GM21717 (cell line): ENCODE data around the gene KCNMA1.

Source experiments
- ATAC-seq: cut with Tn5 transposase; IDR thresholded peaks from one replicate; pipeline ENCODE4 v1.9.1; 2021; ENCODE audit warnings: mild to moderate bottlenecking, moderate library complexity; ENCODE audit not compliant: unreplicated experiment

Gene KCNMA1

DNA sequence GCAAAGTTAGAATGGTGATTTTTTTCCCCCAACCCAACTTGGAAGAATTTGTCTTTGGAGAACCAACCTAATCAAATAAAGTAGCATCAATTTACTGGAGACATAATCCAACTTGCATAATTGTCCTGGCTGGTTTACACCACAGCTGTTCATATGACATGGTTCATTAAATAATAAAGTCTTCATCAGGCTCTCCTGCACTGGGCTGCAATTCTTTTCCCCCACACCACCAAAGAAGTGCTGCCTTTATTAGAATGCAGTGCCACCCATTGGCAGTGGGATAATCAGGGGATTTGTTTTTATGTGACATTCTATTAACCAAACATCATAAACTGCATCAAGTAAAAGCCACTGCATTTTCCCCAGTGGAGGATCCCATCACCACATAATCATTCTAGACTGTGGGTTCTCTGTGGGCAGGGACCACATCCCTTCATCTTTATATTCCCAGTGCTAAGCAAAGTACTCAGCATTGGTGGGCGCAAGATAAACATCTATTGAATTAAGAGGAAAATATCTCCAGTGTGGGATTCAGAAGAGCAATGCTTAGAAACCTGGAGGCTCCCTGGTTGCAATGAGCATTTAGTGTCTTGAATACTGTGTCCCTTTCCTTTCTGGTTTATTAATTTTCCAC is 322.0 kb downstream of the KCNMA1 start:
- ATAC-seq, result no peak

DNA sequence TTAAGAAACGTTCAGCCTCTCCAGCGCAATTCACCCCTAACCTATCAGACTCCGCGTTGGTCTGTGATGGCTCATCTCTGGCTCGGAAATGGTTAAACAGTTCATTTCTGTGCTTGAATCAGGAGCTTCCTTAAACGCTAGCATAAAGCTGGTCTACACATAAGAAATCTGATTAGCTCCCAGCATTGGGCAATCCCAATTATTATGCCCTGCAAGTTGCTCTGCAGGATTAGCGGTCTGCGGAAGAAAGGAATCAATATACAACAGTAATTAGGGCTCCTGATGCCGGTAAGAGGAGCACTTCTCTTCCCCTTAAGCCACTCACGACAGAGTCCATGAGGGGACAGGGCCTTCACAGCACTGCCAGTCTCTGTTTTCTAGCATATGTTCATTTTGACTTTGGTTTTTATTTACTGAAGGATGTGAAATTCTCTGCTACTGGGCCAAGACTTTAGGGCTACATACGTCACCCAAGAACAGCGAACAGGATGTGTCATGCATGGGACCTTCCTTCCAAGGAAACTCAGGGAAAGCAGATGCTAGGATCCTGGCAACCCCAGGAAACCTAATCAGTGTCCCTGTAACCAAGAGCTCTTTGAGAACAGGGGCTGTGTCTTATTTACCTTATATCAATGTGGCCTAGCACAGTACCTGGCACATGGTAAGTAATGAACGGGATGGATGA is 324.4 kb downstream of the KCNMA1 start:
- ATAC-seq, result no peak

DNA sequence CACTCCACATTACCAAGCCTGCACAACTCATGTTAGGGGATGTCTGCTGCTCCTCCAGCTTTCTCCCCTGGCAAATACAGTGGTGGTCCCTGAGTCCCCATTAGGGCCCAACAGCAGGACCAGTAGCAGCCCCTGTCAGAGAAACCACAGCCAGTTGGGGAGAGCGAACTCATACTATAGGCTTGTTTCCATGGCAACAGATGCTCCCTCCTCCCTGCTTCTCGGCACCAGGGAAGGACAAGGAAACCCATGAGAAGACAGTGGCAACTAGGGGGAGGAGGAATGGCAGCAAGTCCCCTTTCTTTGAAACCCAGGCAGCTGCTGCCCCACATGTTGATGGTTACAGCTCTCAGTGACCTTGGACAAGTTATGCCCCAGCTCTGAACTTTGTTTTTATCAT is 326.4 kb downstream of the KCNMA1 start:
- no peak for ATAC-seq

DNA sequence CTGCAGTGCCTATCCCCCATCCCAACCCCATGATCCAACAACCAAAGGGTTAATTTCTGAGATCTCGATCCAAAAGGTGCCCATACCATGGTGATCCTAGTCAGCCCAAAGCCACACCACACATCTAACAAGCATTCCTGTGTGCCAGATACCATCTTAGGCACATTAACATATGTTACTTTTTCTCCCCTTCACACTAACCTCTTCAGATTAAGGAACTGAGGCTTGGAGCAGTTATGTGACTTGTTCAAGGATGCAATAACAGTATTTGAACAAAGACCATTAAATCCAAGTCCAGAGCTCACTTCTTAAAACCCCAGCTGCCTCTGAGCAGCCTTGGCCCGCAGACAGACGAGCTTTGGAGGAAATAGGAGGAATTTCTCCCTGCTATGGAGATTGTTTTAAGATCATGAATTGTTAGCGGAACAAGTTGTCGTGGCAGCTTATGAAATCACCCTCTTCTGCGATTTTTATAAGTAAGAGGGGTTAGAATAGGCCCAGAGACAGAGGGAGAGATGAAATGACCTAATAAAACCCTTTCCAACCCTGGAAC is 327.2 kb downstream of the KCNMA1 start:
- ATAC-seq, result no peak

DNA sequence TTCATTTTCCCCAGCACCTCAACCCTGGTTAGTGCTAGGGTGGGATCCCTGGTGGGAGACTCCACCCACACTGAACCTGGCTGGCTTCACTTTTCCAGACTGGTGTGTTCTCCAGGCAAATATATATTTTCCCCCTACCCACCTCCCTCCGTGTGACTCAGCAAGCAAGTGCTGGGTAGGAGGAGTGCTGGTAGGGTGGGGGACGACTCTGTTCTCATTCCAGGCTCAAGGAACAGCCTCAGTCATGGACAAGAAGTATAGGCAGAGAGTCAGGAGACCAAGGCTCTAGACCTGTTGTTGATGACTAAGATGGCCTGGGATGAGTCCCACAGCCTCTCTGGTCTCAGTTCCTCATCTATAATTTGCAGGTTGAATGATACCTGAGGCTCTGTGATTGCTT is 328.1 kb downstream of the KCNMA1 start:
- ATAC-seq, result no peak

DNA sequence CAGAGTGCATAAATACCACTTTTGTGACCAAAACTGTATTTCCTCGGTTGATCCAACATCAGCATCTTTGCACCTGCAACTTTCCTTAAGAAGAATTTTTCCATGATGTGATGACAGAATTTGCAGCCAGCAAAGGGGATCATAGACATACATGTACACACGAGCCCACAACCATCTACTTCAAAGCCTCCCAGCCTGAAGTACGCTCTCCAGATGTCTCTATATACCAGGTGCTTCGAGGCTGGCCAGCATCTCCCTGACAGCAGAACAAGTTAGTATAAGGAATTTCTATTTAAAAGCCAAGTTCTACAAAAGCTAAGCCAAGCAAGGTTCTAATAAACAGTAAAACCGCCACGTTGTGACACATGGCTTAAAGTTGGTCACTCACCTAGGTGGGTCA is 328.5 kb downstream of the KCNMA1 start:
- ATAC-seq, result no peak

DNA sequence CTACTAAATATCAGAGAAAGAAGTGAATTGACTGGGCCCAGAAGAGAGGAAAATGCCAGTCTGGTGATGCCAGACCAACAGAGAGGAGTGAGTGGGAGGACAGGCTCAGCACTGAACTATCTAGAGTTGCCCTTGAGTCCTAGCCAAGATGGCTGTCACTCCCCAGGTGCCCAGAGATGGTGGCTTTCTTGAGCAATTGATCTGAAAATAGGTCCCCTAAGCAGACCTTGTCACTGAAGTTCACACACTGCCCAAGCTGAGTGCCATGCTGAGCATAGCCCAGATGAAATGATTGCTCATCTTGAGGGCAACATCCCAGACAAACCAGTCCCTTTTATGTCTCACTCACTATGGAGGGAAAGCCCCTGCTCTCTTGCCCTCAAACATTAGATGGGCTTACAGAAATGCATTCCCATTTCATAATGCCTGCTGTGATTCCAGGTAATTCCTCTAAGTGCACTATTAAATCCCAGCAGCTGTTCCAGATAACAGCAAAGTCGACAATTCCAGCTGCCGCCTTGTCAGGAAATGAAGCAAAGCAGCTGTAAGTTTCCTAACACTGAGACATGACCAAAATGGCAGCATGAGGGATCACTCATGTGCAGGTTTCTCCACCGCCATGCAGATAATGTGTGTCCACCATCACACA is 329.4 kb downstream of the KCNMA1 start:
- no peak for ATAC-seq

DNA sequence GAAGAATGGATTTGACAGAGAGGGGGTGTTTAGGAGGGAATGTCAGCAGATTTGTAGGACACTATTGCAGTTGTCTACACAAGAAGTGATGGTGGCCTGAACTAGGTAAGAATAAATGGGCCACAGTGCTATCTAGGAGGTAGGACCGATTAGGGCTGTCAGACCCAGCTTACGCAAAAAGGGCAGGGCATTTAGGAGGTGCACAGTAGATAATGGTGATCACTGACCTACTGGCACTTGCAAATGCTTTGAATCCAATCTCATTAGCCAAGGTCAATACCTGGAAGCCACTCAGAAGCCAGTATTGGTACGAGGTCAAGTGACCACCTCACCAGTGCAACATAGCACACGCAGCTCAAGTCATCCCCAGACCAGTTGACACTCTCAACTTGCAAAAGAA is 330.9 kb downstream of the KCNMA1 start:
- no peak for ATAC-seq

DNA sequence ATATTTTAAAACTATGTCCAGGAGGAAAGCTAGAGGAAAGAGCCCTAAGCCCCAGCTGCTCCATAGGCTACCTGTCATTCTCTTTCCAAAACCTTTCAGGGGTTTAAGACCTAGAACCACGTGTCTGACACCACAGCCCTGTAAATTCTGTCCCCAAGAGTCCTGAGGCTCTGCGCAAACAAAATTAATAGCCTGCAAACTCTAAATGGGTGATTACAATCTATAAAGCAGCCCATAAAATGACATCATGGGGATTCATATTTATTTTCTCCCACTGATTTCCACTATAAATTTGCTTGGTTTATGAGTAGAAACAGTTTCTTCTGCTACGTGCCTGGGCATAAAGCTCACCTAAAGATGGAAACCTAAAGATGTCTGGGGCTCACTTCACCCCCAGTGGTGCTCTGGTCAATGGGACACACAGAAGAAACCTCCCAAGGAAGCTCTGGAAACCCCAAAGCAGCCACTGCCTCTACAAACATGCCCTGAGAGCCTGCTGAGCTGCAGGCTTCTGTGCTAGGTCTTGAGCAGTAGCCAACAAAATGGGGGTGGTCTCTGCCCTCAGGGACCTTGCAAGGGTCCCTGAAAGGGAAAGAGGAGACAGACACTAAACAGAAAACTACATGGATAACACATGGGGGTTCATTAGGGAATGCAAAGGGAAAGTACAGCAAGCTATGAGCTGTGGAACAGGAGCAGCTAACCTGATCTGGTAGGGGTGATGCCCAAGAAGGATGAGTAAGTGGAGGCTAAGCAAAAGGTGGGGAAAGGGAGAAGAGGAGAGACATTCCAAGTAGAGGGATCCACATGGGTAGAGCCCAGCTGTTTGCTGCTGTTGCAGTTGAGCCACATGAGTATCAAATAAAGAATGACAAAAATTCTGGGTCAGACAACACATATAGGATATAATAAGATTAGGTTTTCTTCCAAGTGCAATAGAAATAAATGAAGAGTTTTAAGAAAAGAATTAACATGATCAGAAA is 331.7 kb downstream of the KCNMA1 start:
- no peak for ATAC-seq

DNA sequence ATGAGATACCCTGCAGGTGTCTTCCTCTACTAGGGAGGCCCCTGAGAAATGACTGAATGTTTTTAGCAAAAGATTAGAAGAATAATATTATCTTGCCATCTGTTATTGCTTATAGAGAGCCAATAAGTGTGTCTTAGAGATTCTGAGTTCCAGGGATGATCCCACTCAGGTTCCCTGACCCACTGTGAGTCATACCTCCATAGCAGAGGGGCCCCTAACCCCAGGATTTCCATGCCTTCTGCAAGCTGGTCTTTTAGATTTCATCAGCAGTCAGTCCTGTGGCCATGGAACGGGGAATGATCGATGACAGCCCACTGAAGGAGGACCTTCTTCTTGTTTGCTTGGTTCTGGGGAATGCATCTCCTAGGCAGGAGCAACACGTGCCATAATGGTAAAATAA is 333.4 kb downstream of the KCNMA1 start:
- ATAC-seq, result no peak

DNA sequence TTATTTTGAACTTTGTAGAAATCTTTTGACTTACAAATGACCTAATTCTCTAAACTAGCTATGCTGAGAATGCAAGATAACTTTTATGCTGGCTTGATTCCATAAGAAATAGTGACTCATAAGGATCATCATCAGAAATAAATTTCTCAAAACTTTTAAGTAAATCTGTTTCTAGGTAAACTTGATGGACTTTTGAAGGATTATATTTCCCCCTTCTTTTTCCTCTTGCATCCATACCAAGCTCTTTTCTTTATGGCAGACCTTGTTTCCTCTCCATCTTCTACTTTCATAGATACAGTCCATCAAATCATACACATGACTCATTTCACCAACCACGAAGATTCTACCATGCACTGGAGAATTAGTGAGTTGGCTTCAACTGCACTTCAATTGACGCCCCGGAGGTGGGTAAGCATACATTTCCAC is 336.3 kb downstream of the KCNMA1 start:
- no peak for ATAC-seq

DNA sequence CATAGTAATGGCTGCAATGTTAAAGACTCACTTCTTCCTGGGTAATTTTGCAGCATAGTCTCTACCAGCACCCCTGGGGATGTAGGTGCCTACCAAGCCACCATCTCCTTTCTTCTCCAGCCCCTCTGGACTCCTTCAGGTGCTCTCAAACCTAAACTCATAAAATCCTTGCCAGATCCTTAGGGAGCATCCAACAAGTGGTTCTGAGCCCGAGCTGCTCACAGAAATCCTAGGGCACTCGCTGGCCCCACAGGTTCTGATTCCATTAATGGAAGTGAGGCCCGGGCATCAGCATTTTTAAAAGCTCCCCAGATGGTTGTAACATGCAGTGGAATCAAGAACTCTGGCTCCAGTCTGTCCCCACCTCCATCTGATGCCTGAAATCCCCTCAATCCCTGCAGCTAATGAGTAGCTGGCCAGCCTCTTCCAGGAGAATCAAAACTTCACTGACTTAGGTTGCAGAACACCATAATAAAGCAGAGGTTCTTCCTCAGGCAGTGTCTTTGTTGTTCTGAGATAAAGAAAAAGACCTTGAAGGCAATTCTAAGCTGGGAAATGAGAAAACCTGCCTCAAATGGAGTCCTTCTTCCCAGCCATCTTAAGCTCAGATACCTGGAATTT is 336.8 kb downstream of the KCNMA1 start:
- no peak for ATAC-seq

DNA sequence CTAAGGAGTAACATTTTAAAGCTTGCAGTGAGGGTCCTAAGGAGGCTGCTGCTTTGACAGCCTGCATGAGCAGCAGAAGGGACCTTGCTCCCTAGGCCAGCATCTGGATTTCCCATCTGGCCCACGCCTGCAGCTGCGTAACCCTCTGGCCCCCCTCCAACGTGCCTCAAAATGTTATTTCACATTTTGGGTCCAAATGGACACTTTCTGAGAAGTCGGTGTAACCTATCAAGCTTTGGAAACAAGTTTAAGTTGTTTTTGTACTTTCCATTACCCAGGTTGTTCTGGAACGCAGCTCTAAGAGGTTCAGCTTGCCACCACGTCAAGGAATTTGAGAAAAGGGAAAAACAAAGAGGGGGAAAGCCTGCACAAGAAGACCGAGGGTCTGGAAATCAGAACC is 338.3 kb downstream of the KCNMA1 start:
- ATAC-seq, result no peak

DNA sequence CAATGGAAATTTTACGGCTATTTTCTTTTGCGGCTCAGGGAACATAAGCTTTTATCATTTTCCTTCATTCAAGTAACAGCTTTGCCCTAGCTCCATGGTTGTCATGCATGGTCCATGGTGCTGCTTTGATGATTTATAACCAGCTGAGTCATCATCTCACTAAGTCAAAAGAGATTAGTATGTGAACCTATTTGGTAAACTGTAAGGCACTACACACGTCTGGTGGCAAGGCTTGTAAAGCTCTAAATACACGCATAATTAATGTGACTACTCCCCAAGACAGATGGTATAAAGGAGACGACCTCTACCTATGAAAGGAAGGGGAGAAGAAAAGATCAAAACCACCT is 340.2 kb downstream of the KCNMA1 start:
- ATAC-seq, result no peak

DNA sequence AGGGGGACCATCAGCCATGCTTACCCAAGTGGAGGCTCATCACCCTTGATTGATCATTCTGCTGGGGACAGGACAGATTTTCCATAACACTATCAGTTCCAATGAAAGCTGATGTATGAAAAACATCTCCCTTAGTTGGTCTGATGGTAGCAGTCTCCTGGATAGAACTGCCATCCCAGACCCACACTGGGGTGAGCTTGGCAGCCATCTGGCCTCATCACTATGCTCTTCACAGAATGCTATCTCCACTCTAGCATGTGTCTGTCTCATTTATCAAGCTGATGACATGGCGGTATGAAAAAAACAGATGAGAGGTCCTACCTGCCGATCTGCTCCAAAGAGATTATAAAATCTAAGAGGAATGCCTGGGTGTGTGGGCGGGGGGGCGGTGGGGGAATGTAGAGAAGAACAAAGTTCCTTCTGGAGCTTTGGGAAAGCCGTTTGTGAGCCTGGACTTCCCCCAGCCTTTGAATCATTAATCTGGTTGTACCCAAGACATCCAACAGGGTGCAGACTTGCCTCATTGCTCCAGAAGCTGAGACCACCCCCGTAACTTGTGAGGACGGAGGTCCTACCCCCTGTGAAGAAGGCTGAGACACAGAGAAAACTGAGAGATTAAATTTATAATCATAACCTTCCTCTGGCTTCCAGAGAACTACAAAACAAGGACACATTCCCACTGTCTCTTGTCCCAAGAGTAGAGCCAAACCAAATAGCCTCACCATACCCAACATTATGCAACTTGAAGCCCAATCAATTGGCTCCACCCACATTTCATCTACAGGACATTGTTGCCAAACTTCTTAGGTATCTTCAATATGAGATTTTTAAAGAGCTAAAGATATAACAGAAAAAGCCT is 340.8 kb downstream of the KCNMA1 start:
- no peak for ATAC-seq

DNA sequence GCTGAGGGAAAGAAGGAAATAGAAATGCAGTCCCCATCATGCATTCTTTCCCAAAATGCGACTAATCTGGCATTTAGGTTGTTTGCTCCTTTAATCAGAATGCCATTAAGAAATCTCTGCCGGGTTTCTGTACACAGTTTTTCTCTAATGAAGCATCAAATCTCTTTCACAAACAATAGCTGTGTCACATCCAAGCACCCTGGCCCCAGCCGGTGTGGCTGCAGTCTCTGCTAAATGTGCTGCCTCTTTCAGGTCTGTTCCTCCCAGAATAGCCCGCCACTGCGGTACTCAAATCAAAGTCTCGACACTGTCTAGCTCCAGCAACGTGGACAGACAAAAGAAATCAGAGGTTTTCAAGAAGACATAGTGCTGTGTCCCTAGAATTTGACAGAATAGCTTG is 343.8 kb downstream of the KCNMA1 start:
- ATAC-seq, result no peak

DNA sequence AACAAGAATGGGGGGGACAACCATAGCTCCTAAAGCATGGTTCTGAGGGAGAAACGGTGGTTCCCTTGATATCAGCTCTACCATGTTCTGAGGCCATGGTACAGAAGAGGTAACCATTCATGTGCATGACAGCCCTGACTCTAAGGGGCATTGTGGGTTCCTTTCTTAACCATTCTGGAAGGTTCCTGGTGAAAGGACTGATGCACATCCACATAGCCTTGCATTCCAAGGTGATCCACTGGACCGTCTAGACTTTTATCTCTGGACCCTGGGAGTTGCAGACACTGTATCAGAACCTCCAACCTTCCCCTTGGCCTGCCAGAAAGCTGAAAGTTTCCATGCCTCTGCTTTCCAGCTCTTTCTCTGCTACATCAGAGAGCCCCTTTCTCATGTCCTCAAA is 344.3 kb downstream of the KCNMA1 start:
- no peak for ATAC-seq

DNA sequence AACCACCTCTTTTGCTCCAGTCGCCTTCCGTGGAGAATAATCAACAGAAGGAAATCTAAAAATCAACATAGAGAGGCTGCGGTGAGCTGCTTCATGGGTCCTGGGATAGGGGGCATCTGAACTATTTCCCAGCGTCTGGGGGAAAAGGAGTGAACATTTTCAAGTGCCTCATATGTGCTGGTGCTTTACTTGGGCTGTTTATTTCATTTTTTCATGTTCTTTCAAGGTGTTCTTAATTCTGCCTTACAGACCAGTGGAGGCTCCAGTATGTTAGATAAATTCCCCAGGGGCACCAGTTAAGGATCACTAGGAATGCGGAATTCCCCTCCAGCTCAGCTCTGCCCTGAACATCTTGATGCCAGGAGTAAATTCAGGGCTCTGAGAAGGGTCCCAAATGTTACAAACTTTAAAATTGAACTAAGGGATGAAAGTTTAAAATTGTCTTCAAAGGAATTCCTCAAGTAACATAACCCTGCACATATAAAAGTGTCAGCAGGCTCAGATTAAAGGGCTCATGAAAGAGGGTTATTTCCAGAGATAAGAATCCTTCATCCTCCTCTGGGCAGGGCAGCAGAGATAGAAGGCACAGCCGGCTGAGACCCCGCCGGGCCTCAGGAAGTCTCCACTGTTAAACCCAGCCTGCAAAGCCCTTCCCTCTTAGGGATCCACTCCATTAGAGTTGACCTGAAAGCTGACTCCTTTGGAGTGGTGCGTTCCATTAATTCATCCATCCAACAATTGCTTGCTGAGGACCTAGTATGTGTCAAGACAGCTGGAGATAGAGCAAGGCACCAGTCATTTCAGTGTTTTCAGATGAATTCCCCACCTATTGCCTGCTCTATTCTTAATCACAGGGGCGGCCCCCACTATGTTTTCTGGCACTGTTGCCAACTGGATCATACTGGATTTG is 345.8 kb downstream of the KCNMA1 start:
- ATAC-seq, result no peak
